GM04504 (cell line): Measurements from ENCODE around the gene CFAP65.
A peak's percentile ranks its signal among the peaks of the same experiment; 100 is the strongest.

Experiments used
- DNase-seq: peaks from one replicate; pipeline ENCODE4 v3.0.0-alpha.2; 2012; ENCODE audit warnings: low read depth

Gene CFAP65

DNA sequence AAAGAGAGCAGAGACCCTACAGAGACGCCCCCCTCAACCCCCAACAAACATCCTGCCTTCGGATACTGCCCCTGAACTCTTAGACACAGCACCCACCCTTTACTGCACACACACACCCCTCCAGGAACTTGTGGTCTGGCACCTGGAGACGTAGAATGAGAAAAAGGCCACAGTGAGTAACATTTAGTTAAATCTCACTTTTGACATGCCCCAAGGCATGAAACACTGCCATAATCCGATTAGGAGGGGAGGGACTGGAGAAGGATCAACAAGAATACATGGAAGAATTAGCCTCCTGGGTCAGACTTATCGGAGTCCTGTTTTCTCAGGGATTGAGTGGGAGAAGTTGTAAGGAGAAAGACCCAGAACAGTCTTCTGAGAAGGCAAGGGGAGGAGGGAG lies 77.7 kb downstream of the CFAP65 start:
- DNase-seq, result no peak

GRCh38 chr2:218962859-218963492 lies 78.3 kb downstream of the CFAP65 start:
- DNase-seq, result no peak

- no peak for DNase-seq
These were observed 79.4 kb downstream of the CFAP65 start for GRCh38 chr2:218961651-218962570.

GRCh38 chr2:218961229-218961628 lies 80.1 kb downstream of the CFAP65 start:
- no peak for DNase-seq

GRCh38 chr2:218960309-218961165 lies 80.8 kb downstream of the CFAP65 start:
- no peak for DNase-seq

- no peak for DNase-seq
These were observed 81.5 kb downstream of the CFAP65 start for GRCh38 chr2:218959761-218960308.

- DNase-seq, result peak; percentile 47
These were observed 82.1 kb downstream of the CFAP65 start, which contains the start of gene CDK5R2 for GRCh38 chr2:218959141-218959731. Gene CDK5R2, plus strand, starts transcription at chr2:218959666. Its CDS starts 155 bp downstream, at chr2:218959821.

- no peak for DNase-seq
These were observed 83.0 kb downstream of the CFAP65 start for GRCh38 chr2:218958276-218958675.

GRCh38 chr2:218957671-218958070 lies 83.6 kb downstream of the CFAP65 start:
- no peak for DNase-seq

DNA sequence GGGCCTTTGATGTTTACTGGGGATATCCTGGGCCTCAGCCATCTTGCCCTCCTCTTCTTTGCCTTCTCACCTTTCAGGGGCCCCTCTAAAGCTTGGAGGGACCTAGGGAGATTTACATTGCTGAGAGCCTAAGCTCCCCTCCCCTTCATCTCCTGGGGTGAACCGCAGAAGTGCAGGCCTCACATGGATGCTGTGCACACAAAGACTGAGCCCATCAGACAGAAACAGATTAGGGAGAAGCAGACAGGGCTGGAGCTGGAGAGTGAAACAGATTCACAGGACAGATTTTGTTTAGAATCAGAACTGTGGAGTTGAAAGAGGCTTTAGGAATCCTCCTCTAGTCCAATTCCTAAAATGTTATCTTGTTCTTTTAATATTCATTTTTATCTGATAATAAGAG lies 85.3 kb downstream of the CFAP65 start:
- no peak for DNase-seq

DNA sequence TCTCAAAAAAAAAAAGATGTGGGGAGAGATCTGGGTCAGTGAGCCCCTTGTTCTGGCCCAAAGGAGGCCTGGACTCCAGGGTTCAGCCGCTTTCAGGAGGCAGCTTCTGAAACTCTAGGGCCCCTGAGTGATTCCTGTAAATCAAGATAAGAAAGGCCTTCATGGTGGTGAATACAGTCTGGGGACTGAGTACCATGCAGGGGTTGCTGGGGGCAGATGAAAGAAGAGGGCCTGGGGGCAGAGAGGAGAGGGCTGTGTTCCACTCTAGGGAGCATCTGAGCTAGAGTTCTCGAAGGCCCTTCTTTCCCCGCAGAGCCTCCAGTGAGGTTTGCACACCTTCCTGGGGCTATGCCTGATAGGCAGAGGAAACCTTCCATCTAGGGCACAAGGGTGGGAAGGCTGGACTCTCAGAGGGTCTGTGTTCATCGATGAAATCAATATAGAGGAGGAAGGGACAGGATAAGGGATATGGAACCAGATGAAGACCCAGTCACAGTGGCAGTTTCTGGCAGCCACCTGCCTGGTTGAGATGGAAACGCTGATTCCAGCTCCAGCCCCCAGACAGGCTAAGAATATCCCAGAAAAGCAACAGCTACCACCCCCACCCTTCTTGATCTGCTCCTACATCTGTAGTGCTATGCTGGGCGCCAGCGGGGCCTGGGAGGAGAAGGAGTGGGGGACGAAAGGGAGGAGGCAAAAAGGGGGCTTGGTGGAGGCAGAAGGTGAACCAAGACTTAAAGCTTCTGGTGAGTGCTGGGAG lies 86.6 kb downstream of the CFAP65 start:
- DNase-seq, result no peak

DNA sequence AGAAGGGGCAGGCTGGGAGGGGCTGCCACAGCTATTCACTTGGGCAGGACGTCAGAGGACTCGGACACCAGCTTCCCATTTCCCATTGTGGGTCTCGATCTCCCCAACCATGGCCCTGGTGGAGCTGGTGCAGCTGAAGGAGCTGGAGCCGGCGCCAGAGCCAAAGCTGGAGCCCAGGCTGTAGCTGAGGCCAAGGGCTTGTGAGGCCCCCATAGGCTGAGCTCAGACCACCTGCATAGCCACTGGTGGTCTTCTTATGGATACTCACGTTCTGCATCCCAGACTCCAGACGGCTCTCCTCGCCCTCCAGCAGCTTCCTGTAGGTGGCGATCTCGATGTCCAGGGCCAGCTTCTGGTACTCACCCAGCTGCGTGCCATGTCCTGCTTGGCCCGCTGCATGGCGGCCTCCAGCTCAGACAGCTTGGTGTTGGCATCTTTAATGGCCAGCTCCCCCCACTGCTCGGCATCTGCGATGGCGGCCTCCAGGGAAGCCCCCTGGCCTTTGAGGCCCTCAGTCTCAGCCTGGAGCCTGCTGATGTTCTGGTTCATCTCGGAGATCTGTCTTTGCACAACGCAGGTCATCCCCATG lies 87.9 kb downstream of the CFAP65 start:
- no peak for DNase-seq
